Hematopoietic multipotent progenitor cell treated with erythropoietin and hydrocortisone succinate and interleukin-3 and kit ligand, for 15 days (in vitro differentiated cells): ENCODE measurements around the gene ALK.

Source experiments
- DNase-seq: peaks from one replicate; pipeline ENCODE4 v3.0.0-alpha.2; 2015; ENCODE audit warnings: low spot score

Gene ALK

GRCh38 chr2:29921560-29921915 is at the start of gene ALK:
Gene ALK (minus strand): TSS chr2:29921586. CDS start chr2:29920659, 927 bp downstream.
- peak; percentile 71 for DNase-seq

GRCh38 chr2:29966266-29966665 is 44.9 kb upstream of the ALK start:
- no peak for DNase-seq

DNA sequence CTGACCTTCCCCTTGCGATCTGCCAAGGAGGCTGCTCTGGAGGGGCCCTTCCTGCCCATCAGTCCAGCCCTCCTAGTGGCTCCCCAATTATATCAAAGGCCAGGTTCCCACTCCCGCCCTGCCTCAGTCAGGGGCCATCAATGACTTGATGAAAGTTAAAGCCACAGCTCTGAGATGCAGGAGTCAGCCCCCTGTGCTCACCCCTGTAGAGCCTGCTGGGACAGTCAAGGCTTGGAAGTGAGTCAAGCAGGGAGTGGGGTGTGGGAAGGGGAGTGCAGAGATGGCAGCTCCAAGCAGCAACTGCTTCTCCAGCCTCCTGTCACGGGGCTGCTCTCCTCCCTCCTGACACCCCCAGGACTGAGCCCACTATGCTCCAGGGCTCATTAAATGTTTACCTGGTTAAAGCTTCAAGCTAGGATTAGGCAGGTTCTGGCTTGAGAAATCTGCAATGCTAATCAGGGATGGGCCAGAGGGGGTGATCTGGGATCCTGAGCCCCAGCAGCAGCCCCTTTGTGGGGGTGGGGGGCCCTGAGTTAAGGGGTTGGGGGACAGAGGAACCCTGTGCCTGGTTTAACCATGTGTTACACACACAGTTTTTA is 42.7 kb upstream of the ALK start:
- no peak for DNase-seq

GRCh38 chr2:29962922-29963321 is 41.5 kb upstream of the ALK start:
- DNase-seq, result no peak

- DNase-seq, result no peak
Measured at GRCh38 chr2:29954316-29954715, 32.9 kb upstream of the ALK start.

DNA sequence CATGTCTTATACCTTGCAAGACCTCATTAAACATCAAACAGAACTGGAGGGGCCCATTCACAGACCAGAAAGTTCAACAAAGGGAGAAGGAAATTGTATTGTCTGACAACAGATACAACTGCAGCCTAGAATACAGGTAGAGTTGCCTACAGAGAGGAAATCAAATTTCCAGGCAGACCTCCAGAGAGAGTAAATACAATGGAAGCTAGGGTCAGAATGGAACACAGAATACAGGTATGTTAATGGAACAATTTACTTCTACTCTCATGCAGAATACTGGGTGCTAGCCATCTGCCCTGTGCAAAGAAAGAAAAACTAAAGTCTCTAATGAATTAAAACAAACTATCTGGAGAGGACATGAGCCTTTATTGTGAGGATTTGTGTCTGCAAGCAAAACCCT is 31.6 kb upstream of the ALK start:
- DNase-seq, result no peak

DNA sequence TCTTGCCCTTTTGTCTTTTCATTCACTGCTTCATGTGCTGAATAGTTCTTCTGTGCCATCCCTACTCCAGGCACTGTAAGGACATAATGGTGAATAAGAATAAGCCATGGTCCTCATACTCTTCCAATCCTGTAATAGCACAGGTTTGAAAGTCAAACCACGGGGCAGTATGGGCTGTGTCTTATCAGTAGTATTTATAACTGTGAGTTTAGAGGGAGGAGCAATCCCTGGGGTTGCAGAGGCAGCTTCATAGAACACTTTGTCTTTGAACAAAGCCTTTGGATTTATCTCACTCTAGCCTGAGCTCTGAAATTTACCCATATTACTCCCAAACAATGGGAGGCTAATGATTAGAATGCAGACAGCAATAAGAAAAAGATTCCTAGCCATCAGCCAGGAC is 30.2 kb upstream of the ALK start:
- no peak for DNase-seq

DNA sequence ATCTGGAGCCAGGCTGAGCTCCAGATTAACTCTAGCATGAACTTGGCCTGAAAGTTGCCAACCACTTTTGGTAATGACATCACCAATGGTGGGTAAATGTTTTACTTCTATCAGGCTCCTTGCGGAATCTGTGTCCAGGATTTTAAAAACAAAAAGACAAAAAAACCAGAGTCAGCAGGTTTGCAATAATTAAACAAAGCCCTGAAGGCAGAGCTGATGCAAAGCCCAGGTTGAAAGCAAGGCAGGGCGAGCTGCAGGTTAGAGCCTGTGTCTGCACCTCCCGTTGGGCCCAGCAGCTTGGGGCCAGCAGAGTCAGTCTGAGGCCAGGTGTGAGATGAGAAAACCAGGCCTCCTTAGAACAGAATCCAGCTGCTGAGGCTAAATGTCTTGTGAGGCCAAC is 29.1 kb upstream of the ALK start:
- no peak for DNase-seq

GRCh38 chr2:29949042-29949441 is 27.7 kb upstream of the ALK start:
- no peak for DNase-seq

GRCh38 chr2:29946505-29946904 is 25.1 kb upstream of the ALK start:
- DNase-seq, result no peak

DNA sequence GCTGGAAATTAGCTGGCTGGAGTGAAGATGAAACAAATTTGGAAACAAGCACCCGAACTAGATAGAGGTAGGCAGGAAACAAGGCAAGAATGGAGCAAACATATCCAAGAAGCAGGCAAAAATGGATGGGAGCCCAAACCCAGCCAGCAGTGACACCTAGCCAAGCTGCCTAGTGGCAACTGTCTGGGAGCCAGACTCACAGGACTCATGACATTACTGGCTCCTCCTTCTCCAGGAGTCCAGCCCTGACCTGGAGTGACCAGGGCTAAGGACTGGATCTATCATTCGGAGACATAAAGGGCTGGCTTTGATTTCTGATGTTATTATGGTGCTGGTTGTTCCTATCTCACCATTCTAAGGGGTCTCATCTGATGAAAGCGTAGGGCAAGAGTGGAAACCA is 21.3 kb upstream of the ALK start:
- no peak for DNase-seq

DNA sequence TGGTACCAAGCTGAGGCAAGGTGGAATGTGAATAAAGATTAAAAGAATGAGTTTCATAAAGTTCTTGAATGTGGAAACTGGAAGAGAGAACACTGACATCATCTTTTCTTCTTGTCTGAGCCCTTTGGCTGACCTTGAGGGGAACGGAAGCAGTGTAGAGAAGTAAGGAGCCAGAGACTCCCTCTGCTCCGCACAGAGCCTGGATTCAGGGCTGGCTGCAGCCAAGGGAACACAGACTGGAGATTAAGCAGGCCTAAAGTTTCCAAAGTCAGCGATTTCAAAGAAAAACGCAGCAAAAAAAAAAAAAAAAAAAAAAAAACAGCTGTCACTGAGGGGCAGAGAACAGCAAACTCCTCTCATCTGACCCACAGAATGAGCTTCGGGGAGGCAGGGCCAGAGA is 19.3 kb upstream of the ALK start:
- no peak for DNase-seq

DNA sequence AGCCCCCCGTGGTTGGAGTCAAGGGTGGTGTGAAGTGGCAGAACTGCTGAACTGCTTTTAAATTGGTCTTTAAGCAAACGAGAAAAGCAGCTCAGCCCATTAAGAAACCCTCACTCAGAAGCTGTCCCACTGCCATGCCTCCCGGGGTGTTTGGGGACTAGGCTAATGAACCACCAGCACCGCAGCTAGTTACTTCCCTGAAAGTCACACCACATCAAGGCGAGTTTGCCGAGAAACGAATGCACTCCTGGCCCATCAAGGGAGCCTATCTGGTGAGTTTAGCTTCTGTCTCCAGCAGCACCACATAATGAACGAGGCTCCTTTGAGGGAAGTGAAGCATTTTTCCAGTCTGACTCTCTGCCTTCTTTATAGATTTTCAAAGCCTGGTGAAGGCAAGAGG is 14.6 kb upstream of the ALK start:
- no peak for DNase-seq

- DNase-seq, result no peak
Measured at GRCh38 chr2:29931818-29932217, 10.4 kb upstream of the ALK start.

- DNase-seq, result peak; percentile 59
Measured at GRCh38 chr2:29923110-29923721, 1.8 kb upstream of the ALK start.

GRCh38 chr2:29922605-29923004 is 1.2 kb upstream of the ALK start:
- no peak for DNase-seq

DNA sequence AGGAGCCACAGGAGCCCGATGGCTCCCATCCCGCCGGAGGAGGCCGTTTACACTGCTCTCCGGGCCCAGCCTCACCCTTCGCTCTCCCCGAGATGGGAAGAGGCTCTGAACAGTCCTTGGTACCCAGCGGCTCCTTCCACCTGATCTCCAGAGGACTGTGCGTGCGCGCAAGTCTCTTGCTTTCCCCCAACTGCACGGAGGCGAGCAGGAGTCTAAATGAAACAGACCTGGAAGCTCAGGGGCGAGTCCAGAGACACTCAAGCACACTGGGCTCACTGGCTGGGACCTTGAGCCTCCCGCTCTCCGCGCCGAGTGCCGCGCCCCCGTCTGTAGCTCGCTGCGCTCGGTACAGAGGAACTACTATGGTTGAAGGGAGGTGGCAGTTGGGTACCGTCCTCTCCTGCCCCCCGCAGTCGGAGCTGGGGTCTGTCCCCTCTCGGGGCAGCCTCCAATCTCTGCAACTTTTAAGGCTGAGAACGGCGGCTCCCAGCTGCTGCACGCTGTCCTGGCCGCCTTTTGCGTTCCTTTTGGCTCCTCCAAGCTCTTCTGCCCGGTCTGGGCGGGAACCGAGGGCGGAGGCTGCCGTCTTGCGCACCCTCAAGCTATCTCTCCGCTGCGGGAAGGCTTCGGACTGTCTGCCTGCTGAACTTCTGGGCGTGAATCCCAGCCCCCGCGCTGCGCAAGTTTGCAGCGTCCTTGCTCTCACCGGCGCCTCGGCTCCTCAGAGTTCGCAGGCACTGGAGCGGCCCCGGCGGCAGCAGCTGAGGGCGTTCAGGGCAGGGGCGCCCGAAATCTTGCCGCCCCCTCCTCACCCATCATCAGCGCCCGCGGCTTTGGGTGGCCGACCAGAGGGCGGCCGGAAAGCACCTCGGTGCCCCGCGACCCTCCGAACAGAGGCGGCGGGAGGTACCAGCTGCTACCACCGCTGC is 491 bp downstream of the ALK start:
- DNase-seq, result no peak

DNA sequence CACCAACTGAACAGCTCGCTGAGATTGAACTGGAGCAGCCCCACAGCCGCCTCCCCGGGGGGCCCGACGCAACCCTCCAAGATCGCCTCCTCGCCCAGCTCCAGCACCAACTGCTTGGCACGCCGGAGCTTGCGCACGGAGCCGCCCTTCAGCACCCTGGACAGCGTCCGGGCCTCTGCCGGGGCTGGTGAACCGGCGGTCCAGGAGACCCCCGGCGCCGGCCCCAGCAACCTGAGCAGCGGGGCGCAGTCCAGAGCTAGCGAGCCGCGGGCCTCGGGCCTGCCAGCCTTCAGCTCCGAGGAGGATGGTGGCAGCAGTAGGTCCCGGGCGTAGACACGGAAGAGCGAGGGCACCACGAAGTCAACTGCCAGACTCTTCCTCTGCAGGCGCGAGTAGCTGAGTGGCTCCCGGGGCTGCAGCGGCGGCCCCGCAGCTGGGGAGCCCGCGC is 1.2 kb downstream of the ALK start:
- no peak for DNase-seq

- no peak for DNase-seq
Measured at GRCh38 chr2:29918941-29919340, 2.4 kb downstream of the ALK start.

DNA sequence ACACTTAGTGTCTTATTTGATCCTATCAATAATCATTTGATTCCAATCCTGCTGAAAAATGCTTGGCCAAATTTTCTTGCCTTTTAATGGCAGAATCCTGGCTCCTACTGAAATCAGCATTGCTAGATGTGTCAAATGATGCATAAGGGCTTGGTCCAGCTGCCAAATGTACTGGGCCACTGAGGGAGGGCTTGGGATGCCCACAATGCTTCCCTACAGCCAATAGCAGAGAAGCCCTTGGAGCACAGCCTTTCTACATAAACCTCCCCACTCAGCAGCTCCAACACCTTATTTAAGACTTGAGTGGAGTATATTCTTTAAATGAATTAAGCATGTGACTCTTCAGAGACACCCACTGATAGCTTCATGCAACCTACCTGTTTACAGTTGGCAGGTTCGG is 3.6 kb downstream of the ALK start:
- DNase-seq, result no peak

- DNase-seq, result no peak
Measured at GRCh38 chr2:29916571-29916970, 4.8 kb downstream of the ALK start.

- DNase-seq, result no peak
Measured at GRCh38 chr2:29910960-29911359, 10.4 kb downstream of the ALK start.

- DNase-seq, result no peak
Measured at GRCh38 chr2:29910465-29910864, 10.9 kb downstream of the ALK start.
